WTC11 (cell line): ENCODE data around the gene GLYAT. TPM values are rescaled to one million over a fixed set of nuclear protein-coding genes. Genes with fewer than 3 reads are reported as not detected.

Experiments used
- ATAC-seq: fragments of 200-7000 bp; cut with Tn5 transposase; 2 replicates; pipeline ENCODE4 v1.10.0; 2021; ENCODE audit warnings: mild to moderate bottlenecking, moderate library complexity
- CTCF ChIA-PET: fragments of 300-600 bp; sonication (Branson Sonifier 250); formaldehyde crosslinking; loops from one replicate; lab custom pipeline; 2021; ENCODE audit warnings: antibody characterized with exemption; lab: Charles Lee
- POLR2A ChIA-PET: fragments of 350-600 bp; sonication (Branson Sonifier 250); formaldehyde crosslinking; loops from one replicate; lab custom pipeline; 2021; ENCODE audit warnings: antibody characterized with exemption; lab: Charles Lee
- DNase-seq: peaks from one replicate; pipeline ENCODE4 v3.0.0; 2021; ENCODE audit warnings: low spot score
- H3K27ac Mint-ChIP-seq: 2 replicates; pipeline ENCODE4 v1.8.0; 2021; ENCODE audit warnings: mixed read lengths
- H3K27me3 Mint-ChIP-seq: 2 replicates; pipeline ENCODE4 v1.8.0; 2021; ENCODE audit warnings: low read depth, mild to moderate bottlenecking, moderate library complexity, mixed read lengths
- H3K36me3 Mint-ChIP-seq: 2 replicates; pipeline ENCODE4 v1.8.0; 2021; ENCODE audit warnings: mixed read lengths
- H3K4me1 Mint-ChIP-seq: 2 replicates; pipeline ENCODE4 v1.8.0; 2022; ENCODE audit warnings: mixed read lengths
- H3K4me3 Mint-ChIP-seq: 2 replicates; pipeline ENCODE4 v1.8.0; 2021; ENCODE audit warnings: mild to moderate bottlenecking, moderate library complexity, mixed read lengths
- H3K9me3 Mint-ChIP-seq: 2 replicates; pipeline ENCODE4 v1.8.0; 2021; ENCODE audit warnings: mixed read lengths
- CREM ChIP-seq: sonication (generic); formaldehyde crosslinking; IDR thresholded peaks from 2 replicates; pipeline ENCODE4 v1.8.1; 2022; ENCODE audit warnings: mild to moderate bottlenecking, missing genetic modification reagents, moderate library complexity
- GRHL2 ChIP-seq: fragments of 250-450 bp; sonication (Bioruptor Pico); IDR thresholded peaks from 2 replicates; pipeline ENCODE4 v1.8.0; 2022; ENCODE audit warnings: mild to moderate bottlenecking, moderate library complexity; ENCODE audit not compliant: insufficient replicate concordance, severe bottlenecking
- IRF2 ChIP-seq: sonication (generic); formaldehyde crosslinking; IDR thresholded peaks from 2 replicates; pipeline ENCODE4 v1.8.0; 2022; ENCODE audit warnings: low read depth, missing genetic modification reagents, borderline replicate concordance
- JAZF1 ChIP-seq: fragments of 250-450 bp; sonication (Bioruptor Pico); IDR thresholded peaks from 2 replicates; pipeline ENCODE4 v1.9.0; 2021; ENCODE audit warnings: moderate library complexity, mild to moderate bottlenecking, inconsistent platforms
- JUN ChIP-seq: sonication (generic); formaldehyde crosslinking; IDR thresholded peaks from 2 replicates; pipeline ENCODE4 v1.8.0; 2023; ENCODE audit warnings: mild to moderate bottlenecking, missing genetic modification reagents
- KAT7 ChIP-seq: sonication (generic); formaldehyde crosslinking; IDR thresholded peaks from 2 replicates; pipeline ENCODE4 v1.8.1; 2023; ENCODE audit warnings: missing genetic modification reagents, mild to moderate bottlenecking, borderline replicate concordance
- MXD4 ChIP-seq: fragments of 250-450 bp; sonication (Bioruptor Pico); IDR thresholded peaks from 2 replicates; pipeline ENCODE4 v1.8.0; 2021; ENCODE audit warnings: mild to moderate bottlenecking, moderate library complexity, borderline replicate concordance
- NR1H2 ChIP-seq: sonication (generic); formaldehyde crosslinking; IDR thresholded peaks from 2 replicates; pipeline ENCODE4 v1.9.0; 2021; ENCODE audit warnings: mild to moderate bottlenecking, moderate library complexity, missing genetic modification reagents
- SP1 ChIP-seq: sonication (generic); formaldehyde crosslinking; conservative IDR thresholded peaks from 2 replicates; pipeline ENCODE4 v1.8.1; 2022; ENCODE audit warnings: missing genetic modification reagents
- TCF7 ChIP-seq: sonication (generic); formaldehyde crosslinking; IDR thresholded peaks from 2 replicates; pipeline ENCODE4 v1.8.0; 2022; ENCODE audit warnings: mild to moderate bottlenecking, low read depth, missing genetic modification reagents, moderate library complexity
- ZNF138 ChIP-seq: sonication (generic); formaldehyde crosslinking; conservative IDR thresholded peaks from 2 replicates; pipeline ENCODE4 v1.8.1; 2022; ENCODE audit warnings: mild to moderate bottlenecking, moderate library complexity, missing genetic modification reagents
- total RNA-seq: library from RNA; stranded (reverse); gene quantifications from 3 replicates; pipeline ENCODE4 v1.2.3, GENCODE V29; 2021
- TF ChIP-seq, protein P1 (sequence below): sonication (generic); formaldehyde crosslinking; IDR thresholded peaks from 2 replicates; pipeline ENCODE4 v1.8.1; 2023; ENCODE audit warnings: mild to moderate bottlenecking, missing genetic modification reagents, moderate library complexity
- TF ChIP-seq, protein P2 (sequence below): sonication (generic); formaldehyde crosslinking; conservative IDR thresholded peaks from 2 replicates; pipeline ENCODE4 v1.8.1; 2022; ENCODE audit warnings: mild to moderate bottlenecking, missing genetic modification reagents
- TF ChIP-seq, protein P3 (sequence below): sonication (generic); formaldehyde crosslinking; IDR thresholded peaks from 2 replicates; pipeline ENCODE4 v1.8.1; 2022; ENCODE audit warnings: low read depth, mild to moderate bottlenecking, moderate library complexity, missing genetic modification reagents, borderline replicate concordance
- TF ChIP-seq, protein P4 (sequence below): sonication (generic); formaldehyde crosslinking; IDR thresholded peaks from 2 replicates; pipeline ENCODE4 v1.8.1; 2023; ENCODE audit warnings: mild to moderate bottlenecking, missing genetic modification reagents
- TF ChIP-seq, protein P5 (sequence below): sonication (generic); formaldehyde crosslinking; IDR thresholded peaks from 2 replicates; pipeline ENCODE4 v1.8.0; 2022; ENCODE audit warnings: mild to moderate bottlenecking, missing genetic modification reagents
- TF ChIP-seq, protein P6 (sequence below): sonication (generic); formaldehyde crosslinking; conservative IDR thresholded peaks from 2 replicates; pipeline ENCODE4 v1.8.1; 2023; ENCODE audit warnings: mild to moderate bottlenecking, low read depth, missing genetic modification reagents, moderate library complexity
- TF ChIP-seq, protein P7 (sequence below): fragments of 250-450 bp; sonication (Bioruptor Pico); IDR thresholded peaks from 2 replicates; pipeline ENCODE4 v1.9.0; 2021; ENCODE audit warnings: moderate library complexity, mild to moderate bottlenecking, inconsistent platforms, borderline replicate concordance
- TF ChIP-seq, protein P8 (sequence below): sonication (generic); formaldehyde crosslinking; IDR thresholded peaks from 2 replicates; pipeline ENCODE4 v1.8.0; 2022; ENCODE audit warnings: mild to moderate bottlenecking, missing genetic modification reagents
- TF ChIP-seq, protein P9 (sequence below): fragments of 250-450 bp; sonication (Bioruptor Pico); IDR thresholded peaks from 2 replicates; pipeline ENCODE4 v1.9.0; 2021; ENCODE audit warnings: mild to moderate bottlenecking, borderline replicate concordance

The GLYAT gene
- total RNA-seq, 1 experiment from 2014 or later: not detected

DNA sequence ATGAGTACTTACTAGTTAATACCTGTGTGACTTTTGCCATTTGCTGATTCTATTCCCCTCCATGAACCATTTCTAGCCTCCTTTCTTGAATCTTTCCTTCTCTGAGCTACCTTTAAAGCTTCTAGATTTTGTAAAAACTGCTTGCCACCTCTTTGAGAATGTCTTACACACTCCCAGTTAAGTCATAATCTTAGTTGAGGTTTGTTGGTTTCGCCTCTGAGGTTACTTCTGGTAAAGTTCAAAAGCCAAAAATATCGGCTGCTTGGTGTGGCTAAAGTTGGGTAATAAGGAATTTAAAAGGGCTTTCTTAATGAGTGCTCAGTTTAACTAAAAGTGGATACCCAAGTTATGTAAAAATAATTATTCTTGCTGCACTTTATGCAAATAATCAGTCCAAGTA is 10.4 kb upstream of the GLYAT start:
- no peak for ATAC-seq
- Mint-ChIP-seq H3K27me3 (peaks cover 10% of the 10 kb centered on the region), H3K27ac (no peak overlapping the region), H3K9me3 (peaks cover 85% of the 10 kb centered on the region), H3K4me3 (no peak overlapping the region), H3K4me1 (no peaks in the 10 kb centered on the region), H3K36me3 (peaks cover 50% of the 10 kb centered on the region)
- no peak for DNase-seq
- CTCF ChIA-PET: no interaction called here
- POLR2A ChIA-PET: no interaction called here
- no peak for TF ChIP-seq IRF2
- TF ChIP-seq, protein P1, sequence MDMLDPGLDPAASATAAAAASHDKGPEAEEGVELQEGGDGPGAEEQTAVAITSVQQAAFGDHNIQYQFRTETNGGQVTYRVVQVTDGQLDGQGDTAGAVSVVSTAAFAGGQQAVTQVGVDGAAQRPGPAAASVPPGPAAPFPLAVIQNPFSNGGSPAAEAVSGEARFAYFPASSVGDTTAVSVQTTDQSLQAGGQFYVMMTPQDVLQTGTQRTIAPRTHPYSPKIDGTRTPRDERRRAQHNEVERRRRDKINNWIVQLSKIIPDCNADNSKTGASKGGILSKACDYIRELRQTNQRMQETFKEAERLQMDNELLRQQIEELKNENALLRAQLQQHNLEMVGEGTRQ (CRISPR knock-in tag): no peak
- TF ChIP-seq, protein P2, sequence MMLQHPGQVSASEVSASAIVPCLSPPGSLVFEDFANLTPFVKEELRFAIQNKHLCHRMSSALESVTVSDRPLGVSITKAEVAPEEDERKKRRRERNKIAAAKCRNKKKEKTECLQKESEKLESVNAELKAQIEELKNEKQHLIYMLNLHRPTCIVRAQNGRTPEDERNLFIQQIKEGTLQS (CRISPR knock-in tag): no peak
- TF ChIP-seq, protein P3, sequence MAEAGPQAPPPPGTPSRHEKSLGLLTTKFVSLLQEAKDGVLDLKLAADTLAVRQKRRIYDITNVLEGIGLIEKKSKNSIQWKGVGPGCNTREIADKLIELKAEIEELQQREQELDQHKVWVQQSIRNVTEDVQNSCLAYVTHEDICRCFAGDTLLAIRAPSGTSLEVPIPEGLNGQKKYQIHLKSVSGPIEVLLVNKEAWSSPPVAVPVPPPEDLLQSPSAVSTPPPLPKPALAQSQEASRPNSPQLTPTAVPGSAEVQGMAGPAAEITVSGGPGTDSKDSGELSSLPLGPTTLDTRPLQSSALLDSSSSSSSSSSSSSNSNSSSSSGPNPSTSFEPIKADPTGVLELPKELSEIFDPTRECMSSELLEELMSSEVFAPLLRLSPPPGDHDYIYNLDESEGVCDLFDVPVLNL (CRISPR knock-in tag): no peak
- TF ChIP-seq NR1H2 (CRISPR knock-in tag): no peak
- TF ChIP-seq MXD4 (CRISPR knock-in tag): no peak
- TF ChIP-seq ZNF138 (CRISPR knock-in tag): no peak

DNA sequence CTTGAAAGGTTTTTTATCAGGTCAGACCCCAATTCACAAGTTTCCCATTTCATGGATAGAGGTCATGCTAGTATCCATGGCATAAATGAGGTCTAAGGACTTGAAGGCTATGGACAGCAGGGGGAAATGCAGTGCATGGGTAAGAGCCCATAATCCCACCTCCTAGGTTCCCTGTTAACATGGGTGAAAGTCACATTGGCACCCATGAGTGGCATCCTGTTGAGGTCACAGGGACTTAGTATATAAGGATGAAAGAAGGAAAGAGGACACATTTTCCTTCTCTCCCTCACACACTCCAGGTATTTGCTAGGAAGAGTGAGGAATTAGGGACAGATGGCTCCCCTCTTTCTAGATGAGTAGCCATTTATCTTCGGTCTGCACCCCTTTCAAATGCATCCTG is 9.4 kb upstream of the GLYAT start:
- ChIA-PET POLR2A (no interaction called here), CTCF (no interaction called here)
- Mint-ChIP-seq H3K4me1 (no peaks in the 10 kb centered on the region), H3K4me3 (no peak overlapping the region), H3K27ac (no peak overlapping the region), H3K9me3 (peaks cover 88% of the 10 kb centered on the region), H3K27me3 (peaks cover 10% of the 10 kb centered on the region), H3K36me3 (peaks cover 50% of the 10 kb centered on the region)
- ATAC-seq (no peak), DNase-seq (no peak)
- no peak for TF ChIP-seq JUN (CRISPR knock-in tag)
- TF ChIP-seq NR1H2 (CRISPR knock-in tag): no peak
- no peak for TF ChIP-seq KAT7 (CRISPR knock-in tag)
- no peak for TF ChIP-seq TCF7
- no peak for TF ChIP-seq JAZF1 (CRISPR knock-in tag)
- TF ChIP-seq ZNF138 (CRISPR knock-in tag): no peak
- TF ChIP-seq, protein P4, sequence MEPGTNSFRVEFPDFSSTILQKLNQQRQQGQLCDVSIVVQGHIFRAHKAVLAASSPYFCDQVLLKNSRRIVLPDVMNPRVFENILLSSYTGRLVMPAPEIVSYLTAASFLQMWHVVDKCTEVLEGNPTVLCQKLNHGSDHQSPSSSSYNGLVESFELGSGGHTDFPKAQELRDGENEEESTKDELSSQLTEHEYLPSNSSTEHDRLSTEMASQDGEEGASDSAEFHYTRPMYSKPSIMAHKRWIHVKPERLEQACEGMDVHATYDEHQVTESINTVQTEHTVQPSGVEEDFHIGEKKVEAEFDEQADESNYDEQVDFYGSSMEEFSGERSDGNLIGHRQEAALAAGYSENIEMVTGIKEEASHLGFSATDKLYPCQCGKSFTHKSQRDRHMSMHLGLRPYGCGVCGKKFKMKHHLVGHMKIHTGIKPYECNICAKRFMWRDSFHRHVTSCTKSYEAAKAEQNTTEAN (CRISPR knock-in tag): no peak
- TF ChIP-seq, protein P5, sequence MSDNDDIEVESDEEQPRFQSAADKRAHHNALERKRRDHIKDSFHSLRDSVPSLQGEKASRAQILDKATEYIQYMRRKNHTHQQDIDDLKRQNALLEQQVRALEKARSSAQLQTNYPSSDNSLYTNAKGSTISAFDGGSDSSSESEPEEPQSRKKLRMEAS: no peak
- no peak for TF ChIP-seq GRHL2 (CRISPR knock-in tag)
- no peak for TF ChIP-seq SP1 (CRISPR knock-in tag)
- TF ChIP-seq, protein P6, sequence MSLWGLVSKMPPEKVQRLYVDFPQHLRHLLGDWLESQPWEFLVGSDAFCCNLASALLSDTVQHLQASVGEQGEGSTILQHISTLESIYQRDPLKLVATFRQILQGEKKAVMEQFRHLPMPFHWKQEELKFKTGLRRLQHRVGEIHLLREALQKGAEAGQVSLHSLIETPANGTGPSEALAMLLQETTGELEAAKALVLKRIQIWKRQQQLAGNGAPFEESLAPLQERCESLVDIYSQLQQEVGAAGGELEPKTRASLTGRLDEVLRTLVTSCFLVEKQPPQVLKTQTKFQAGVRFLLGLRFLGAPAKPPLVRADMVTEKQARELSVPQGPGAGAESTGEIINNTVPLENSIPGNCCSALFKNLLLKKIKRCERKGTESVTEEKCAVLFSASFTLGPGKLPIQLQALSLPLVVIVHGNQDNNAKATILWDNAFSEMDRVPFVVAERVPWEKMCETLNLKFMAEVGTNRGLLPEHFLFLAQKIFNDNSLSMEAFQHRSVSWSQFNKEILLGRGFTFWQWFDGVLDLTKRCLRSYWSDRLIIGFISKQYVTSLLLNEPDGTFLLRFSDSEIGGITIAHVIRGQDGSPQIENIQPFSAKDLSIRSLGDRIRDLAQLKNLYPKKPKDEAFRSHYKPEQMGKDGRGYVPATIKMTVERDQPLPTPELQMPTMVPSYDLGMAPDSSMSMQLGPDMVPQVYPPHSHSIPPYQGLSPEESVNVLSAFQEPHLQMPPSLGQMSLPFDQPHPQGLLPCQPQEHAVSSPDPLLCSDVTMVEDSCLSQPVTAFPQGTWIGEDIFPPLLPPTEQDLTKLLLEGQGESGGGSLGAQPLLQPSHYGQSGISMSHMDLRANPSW (CRISPR knock-in tag): no peak
- TF ChIP-seq, protein P7, sequence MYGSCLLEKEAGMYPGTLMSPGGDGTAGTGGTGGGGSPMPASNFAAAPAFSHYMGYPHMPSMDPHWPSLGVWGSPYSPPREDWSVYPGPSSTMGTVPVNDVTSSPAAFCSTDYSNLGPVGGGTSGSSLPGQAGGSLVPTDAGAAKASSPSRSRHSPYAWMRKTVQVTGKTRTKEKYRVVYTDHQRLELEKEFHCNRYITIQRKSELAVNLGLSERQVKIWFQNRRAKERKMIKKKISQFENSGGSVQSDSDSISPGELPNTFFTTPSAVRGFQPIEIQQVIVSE: no peak
- TF ChIP-seq, protein P8, sequence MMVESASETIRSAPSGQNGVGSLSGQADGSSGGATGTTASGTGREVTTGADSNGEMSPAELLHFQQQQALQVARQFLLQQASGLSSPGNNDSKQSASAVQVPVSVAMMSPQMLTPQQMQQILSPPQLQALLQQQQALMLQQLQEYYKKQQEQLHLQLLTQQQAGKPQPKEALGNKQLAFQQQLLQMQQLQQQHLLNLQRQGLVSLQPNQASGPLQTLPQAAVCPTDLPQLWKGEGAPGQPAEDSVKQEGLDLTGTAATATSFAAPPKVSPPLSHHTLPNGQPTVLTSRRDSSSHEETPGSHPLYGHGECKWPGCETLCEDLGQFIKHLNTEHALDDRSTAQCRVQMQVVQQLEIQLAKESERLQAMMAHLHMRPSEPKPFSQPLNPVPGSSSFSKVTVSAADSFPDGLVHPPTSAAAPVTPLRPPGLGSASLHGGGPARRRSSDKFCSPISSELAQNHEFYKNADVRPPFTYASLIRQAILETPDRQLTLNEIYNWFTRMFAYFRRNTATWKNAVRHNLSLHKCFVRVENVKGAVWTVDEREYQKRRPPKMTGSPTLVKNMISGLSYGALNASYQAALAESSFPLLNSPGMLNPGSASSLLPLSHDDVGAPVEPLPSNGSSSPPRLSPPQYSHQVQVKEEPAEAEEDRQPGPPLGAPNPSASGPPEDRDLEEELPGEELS (CRISPR knock-in tag): no peak
- TF ChIP-seq, protein P2 (CRISPR knock-in tag): no peak
- TF ChIP-seq CREM (CRISPR knock-in tag): no peak
- TF ChIP-seq, protein P9, sequence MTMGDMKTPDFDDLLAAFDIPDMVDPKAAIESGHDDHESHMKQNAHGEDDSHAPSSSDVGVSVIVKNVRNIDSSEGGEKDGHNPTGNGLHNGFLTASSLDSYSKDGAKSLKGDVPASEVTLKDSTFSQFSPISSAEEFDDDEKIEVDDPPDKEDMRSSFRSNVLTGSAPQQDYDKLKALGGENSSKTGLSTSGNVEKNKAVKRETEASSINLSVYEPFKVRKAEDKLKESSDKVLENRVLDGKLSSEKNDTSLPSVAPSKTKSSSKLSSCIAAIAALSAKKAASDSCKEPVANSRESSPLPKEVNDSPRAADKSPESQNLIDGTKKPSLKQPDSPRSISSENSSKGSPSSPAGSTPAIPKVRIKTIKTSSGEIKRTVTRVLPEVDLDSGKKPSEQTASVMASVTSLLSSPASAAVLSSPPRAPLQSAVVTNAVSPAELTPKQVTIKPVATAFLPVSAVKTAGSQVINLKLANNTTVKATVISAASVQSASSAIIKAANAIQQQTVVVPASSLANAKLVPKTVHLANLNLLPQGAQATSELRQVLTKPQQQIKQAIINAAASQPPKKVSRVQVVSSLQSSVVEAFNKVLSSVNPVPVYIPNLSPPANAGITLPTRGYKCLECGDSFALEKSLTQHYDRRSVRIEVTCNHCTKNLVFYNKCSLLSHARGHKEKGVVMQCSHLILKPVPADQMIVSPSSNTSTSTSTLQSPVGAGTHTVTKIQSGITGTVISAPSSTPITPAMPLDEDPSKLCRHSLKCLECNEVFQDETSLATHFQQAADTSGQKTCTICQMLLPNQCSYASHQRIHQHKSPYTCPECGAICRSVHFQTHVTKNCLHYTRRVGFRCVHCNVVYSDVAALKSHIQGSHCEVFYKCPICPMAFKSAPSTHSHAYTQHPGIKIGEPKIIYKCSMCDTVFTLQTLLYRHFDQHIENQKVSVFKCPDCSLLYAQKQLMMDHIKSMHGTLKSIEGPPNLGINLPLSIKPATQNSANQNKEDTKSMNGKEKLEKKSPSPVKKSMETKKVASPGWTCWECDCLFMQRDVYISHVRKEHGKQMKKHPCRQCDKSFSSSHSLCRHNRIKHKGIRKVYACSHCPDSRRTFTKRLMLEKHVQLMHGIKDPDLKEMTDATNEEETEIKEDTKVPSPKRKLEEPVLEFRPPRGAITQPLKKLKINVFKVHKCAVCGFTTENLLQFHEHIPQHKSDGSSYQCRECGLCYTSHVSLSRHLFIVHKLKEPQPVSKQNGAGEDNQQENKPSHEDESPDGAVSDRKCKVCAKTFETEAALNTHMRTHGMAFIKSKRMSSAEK: no peak
